Thyroid gland (tissue), 4 donors: Measurements from ENCODE around the gene HSF2BP.

Source experiments
- CTCF ChIP-seq, 6 experiments: fragments of 200-600 bp in 3 of 6; fragments of 450-650 bp in 3 of 6; sonication (generic) in 3 of 6; IDR thresholded peaks; one replicate each; pipeline ENCODE4 v1.5.1; 2016 to 2019; ENCODE audit warnings: antibody characterized with exemption in 6 of 6, mild to moderate bottlenecking in 2 of 6, inconsistent platforms in 1 of 6, moderate library complexity in 1 of 6
- POLR2A ChIP-seq, 2 donors: fragments of 450-650 bp; IDR thresholded peaks; one replicate each; pipeline ENCODE4 v1.6.1; 2017; ENCODE audit warnings: antibody characterized with exemption in 2 of 2, mild to moderate bottlenecking in 2 of 2, moderate library complexity in 1 of 2

GRCh38 chr21:43645976-43646375 is 13.3 kb downstream of the HSF2BP start:
- TF ChIP-seq CTCF (IDR thresholded peaks at IDR 0.05) (no peak), POLR2A (IDR thresholded peaks at IDR 0.05) (no peak)
